Skeletal muscle cell (primary cell): ENCODE data around the gene TSHR.

Experiments
- DNase-seq: peaks from one replicate; pipeline ENCODE4 v3.0.0-alpha.2; 2010; ENCODE audit warnings: low read depth
- H3K4me3 ChIP-seq: 2 replicates; pipeline ENCODE4 v1.5.1; 2011; ENCODE audit warnings: low read depth, mild to moderate bottlenecking, control low read depth, low read length, moderate library complexity

Gene TSHR

GRCh38 chr14:81162941-81163340, 207.5 kb downstream of the TSHR start:
- DNase-seq: no peak
- H3K4me3 ChIP-seq: no peak overlapping the region

- peak; percentile 55 for DNase-seq
- no peak overlapping the region for H3K4me3 ChIP-seq
Observed at GRCh38 chr14:81164167-81164774, 208.8 kb downstream of the TSHR start.

DNA sequence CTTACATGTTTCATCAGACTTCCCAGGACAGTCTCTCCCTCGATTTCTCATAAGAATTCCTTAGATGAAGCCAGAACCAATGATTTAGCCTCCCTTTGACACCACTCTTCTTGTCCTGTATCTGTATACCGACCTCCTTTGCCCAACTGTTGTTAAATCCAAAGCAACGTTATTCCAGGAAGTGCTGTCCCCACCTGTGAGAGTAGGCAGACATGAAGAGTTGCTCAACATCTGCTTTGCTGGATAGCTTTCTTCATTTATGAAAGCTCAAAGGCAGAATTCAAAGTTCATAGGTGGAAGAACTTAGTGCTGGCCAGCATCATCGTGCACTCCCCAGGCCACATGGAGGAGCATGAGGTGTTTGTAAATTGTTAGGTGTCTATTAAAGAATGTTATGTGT, 209.8 kb downstream of the TSHR start:
- DNase-seq: no peak
- H3K4me3 ChIP-seq: no peak overlapping the region

DNA sequence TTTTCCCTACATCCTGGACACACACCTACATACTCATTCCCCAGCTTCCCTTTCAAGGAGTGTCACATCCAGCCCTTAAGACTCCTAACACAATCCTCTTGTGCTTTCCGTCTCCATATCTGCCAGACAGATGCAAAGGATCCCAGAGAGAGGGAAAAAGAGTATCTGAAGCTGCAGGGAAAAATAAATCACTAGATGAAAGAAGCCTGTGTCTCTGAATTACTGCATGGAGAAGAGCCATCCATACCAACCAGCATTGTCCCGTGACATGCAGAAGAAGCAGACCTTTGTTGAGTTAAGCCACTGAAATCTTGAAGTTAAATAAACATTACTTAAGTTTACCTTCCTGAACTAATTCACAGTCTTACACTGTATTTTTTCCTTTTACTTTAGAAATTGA, 210.7 kb downstream of the TSHR start:
- DNase-seq: no peak

DNA sequence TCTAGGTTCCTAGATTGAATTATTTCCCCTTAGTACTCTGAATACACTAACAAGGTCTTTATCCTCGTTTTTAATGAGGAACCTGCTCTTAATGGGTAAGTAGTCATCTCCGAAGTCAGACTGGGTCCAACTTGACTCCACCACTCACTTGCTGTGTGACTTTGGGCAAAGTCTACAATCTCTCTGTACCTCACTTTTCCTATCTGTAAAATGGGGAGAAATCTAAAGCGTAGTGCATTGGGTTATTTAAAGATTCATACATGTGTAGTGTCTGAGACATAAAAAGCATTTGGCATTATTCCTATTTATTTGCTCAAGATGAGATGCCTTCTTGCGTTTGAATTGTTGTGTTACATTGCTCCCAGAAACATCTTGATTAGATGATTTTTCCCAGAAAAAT, 213.8 kb downstream of the TSHR start:
- H3K4me3 ChIP-seq: peak overlapping the region; percentile 67
- DNase-seq: no peak

More for the DNA sequence above, 210.7 kb downstream of the TSHR start:
- H3K4me3 ChIP-seq: no peak overlapping the region

DNA sequence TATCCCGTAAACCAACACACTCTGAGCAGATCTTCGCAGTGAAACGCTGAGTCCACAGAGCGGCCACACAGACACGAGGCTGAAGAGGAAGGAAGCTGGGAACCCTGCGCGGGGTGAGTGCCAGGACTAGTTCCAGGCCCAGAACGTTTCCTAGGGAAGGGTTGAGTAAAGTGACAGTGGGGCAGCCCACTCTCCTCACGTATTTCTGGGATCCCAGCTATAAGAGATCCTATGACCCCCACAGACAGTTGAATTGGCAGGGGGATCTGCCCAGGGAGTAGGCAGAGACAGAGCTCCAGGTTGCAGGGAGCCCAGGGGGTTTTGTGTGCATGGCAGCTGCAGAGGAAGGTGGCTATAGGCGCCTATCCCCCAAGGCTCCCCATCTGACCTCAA, 214.3 kb downstream of the TSHR start:
- no peak for DNase-seq
- peak overlapping the region; percentile 67 for H3K4me3 ChIP-seq

GRCh38 chr14:81170104-81170828, 214.8 kb downstream of the TSHR start:
- peak; percentile 55 for DNase-seq
- H3K4me3 ChIP-seq: peak overlapping the region; percentile 67

DNA sequence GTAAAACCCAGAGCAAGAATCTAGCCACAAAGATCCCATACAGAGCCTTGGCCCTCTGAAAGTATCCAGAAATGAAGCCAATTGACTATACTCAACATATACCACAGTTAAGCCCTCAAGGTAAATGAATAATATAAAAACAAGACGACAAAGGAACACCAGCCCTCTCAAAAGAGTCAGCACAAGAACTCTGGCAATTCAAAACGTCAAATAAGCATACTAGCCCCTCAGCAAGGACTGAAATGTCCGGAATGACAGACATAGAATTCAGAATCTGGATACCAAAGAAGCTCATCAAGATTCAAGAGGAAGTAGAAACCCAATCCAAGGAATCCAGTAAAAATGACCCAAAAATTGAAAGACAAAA, 215.4 kb downstream of the TSHR start:
- DNase-seq: no peak
- H3K4me3 ChIP-seq: no peak overlapping the region

- H3K4me3 ChIP-seq: no peak overlapping the region
- DNase-seq: no peak
Observed at GRCh38 chr14:81172353-81172752, 216.9 kb downstream of the TSHR start.

DNA sequence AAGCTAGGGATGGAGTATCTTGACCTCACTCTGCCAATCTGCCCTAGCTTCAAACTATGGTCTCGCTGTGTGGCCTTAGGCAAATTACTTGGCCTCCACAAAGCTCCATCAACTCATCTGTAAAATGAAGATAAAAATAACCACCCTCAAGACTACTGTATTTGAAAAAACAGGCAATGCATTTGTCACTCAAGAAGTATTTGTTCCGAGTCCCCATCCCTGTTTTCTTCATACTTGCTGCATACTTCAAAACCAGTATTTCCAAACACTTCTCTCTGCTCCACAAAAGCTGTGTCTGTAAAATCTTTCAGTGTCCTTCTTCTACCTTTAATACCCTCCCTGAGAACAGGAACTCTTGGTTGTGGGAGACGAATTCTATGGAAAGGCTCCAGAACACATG, 217.5 kb downstream of the TSHR start:
- DNase-seq: no peak
- H3K4me3 ChIP-seq: no peak overlapping the region

GRCh38 chr14:81176241-81176640, 220.8 kb downstream of the TSHR start:
- no peak overlapping the region for H3K4me3 ChIP-seq
- no peak for DNase-seq

- DNase-seq: no peak
- H3K4me3 ChIP-seq: no peak overlapping the region
Observed at GRCh38 chr14:81177225-81177624, 221.8 kb downstream of the TSHR start.

DNA sequence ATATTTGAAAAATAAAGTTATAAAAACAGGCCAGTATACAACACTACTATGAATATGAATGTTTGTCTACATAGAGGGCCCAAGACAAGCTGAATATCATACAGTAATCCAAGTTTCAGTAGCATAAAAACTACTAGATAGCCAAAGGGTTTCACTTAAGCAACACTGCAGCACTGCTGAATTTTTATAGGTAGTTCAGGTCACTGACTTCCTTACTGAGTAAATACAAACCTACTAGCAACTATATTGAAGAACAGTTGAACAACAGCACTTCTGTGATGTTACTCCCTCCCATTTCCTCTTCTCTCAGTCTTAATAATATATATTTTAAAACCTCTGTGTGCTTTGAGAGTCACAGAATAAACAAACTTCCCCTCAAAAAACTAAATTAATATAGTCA, 222.6 kb downstream of the TSHR start:
- H3K4me3 ChIP-seq: no peak overlapping the region
- no peak for DNase-seq

GRCh38 chr14:81179631-81180030, 224.2 kb downstream of the TSHR start:
- no peak overlapping the region for H3K4me3 ChIP-seq
- no peak for DNase-seq

DNA sequence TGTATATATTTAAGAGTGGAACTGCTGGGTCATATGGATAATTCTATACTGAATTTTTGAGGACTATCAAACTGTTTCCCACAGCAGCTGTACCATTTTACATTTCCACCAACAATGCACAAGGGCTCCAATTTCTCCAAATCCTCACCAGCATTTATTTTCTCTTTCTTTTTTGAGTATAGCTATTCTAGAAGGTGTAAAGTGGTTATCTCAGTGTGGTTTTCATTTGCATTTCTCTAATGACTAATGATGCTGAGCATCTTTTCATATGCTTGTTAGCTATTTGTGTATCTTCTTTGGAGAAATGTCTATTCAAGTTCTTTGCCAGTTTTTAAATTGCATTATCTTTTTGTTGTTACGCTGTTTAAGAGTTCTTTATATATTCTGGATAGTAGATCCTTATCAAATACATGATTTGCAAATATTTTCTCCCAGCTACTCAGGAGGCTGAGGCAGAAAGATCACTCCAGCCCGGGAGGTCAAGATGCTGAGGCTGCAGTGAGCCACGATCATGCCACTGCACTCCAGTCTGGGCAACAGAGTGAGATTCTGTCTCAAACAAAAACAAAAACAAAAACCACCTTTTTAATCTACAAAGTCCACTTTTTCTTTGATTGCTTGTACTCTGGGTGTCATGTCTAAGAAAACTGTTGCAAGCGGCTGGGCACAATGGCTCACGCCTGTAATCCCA, 232.6 kb downstream of the TSHR start:
- DNase-seq: no peak

GRCh38 chr14:81192594-81192993, 237.2 kb downstream of the TSHR start:
- DNase-seq: no peak

More for the DNA sequence above, 232.6 kb downstream of the TSHR start:
- H3K4me3 ChIP-seq: no peak overlapping the region

GRCh38 chr14:81193924-81194633, 238.7 kb downstream of the TSHR start:
- H3K4me3 ChIP-seq: no peak overlapping the region
- DNase-seq: no peak

More at GRCh38 chr14:81192594-81192993, 237.2 kb downstream of the TSHR start:
- H3K4me3 ChIP-seq: no peak overlapping the region
